Stimulated activated CD4-positive, alpha-beta T cell treated with anti-CD3 and anti-CD28 coated beads, Interleukin-2, amount 100 ng/mL, for 48 hours (primary cell): ENCODE results near the gene ZAP70.
A peak's percentile ranks its signal among the peaks of the same experiment; 100 is the strongest.

Source experiments
- DNase-seq, 2 donors: peaks; one replicate each; pipeline ENCODE4 v3.0.0-alpha.2; 2020

The ZAP70 gene

DNA sequence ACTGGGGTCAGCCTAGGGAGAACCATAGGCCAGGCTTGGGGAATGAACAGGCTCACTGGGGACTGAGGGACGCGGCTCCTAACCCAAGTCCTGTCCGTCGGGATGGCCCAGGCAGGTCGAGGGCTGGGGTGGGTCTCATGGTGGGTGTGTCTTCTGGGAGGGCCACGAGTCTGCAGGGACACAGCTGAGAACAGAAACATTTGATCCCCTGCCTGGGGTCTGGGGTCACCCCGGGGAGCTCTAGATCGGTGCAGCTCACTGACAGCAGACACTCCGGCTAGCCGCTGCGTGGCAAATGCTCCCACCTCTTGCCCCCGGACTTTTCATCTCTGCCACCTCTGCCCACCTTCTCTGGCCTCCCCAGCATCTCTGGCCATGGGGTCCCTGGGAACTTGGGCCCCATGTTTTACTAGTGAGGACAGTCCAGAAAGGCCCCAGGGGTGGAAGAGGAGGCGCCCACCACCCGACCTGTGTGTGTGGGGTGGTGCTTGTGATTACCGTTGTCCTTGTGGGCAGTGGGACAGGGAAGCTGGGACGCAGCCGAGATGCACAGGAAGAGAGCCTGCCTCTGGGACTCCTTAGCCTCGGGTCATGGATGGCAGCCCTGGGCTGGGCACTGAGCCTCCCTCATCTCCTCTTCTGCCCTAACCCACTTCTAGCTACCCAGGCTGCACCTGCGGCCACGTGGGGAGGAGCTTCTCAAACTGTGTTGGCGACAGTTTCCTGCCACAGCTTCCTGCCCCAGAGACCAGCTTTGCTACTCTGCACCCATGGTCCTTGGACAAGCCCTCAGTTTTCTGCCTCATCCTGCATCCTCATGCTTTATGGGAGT is 4.9 kb downstream of the ZAP70 start:
- DNase-seq: peak in 1 of 2 donors; percentile 61

DNA sequence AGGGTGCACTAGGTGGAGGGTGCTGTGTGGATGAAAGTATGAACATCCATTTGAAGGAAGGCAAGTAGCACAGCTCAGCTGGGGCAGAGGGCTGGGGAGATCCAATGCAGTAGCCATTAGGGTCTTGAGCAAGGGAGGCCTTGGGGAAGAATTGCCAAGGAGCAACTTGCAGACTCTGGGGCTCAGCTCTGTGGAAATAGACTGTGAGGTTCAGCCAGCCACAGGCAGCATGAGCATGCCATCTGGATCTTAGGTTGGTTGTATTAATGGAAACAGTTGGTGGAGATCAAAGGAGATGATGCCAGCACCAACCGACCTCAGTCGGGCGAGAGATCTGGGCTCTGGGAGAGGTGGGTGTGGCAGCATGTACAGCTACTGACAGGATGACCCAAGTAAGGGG is 5.6 kb downstream of the ZAP70 start:
- no peak for DNase-seq

DNA sequence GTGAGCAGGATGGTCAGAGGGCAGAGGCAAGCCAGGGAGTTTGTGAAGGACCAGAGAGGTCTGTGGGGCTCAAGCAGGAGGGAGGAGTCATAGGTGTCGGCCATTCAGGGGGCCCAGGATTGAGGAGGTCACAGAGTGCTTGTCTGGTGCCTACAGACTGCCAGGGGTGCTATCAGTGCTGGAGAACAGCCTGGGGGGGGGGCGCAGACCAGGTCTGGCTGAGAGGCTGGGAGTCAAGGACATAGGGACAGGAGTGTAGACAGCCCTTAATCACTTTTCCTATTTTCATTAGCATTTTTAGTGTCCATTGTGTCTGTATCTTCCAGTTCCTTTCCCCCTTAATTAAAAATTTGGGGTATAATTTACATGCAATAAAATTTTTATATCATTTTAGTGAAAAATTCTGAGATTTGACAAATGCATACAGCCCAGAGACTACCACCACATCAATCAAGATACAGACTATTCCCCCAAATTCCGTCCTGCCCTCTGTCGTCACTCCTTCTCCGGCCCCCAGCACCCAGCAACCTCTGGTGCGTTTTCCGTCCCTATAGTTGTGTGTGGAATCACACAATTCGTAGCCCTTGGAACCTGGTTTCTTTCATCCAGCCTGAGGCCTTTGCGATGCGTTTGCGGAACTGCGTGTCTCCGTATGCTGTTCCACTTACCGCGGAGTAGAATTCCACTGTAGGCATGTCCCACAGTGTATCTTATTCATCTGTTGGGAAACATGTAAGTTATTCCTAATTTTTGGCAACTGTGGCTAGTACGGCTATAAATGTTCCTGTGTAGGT is 6.2 kb downstream of the ZAP70 start:
- no peak for DNase-seq

DNA sequence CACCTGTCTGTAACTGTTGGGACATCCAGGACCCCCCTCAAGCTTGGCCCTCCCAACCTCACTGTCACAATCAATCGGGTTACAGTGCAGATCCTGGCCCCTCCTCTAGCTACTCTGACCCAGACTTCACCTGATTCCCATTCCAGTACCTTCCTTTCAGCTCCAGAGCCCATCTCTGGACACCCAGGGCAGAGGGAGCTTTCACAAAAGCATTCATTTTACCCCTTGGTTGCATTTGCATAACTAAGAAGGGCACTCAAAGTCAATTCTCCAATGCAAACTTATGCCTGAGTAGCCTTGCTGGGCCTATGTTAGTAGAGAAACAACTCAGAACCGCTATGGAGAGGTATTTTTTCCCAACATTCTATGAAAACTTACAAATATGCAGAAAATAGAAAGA is 7.4 kb downstream of the ZAP70 start:
- DNase-seq: no peak

DNA sequence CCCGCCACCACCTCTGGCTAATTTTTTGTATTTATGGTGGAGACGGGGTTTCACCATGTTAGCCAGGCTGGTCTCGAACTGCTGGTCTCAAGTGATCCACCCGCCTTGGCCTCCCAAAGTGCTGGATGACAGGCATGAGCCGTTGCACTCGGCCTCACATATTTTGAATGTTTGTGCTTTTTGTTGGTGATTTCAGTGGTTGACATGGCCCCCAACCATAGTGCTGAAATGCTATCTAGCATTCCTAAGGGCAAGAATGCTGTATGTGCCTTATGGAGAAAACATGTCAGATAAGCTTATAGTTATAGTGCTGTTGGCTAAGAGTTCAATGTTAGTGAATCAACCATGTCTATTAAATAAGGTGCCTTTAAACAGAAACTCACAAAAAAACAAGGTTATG is 8.9 kb downstream of the ZAP70 start:
- no peak for DNase-seq

DNA sequence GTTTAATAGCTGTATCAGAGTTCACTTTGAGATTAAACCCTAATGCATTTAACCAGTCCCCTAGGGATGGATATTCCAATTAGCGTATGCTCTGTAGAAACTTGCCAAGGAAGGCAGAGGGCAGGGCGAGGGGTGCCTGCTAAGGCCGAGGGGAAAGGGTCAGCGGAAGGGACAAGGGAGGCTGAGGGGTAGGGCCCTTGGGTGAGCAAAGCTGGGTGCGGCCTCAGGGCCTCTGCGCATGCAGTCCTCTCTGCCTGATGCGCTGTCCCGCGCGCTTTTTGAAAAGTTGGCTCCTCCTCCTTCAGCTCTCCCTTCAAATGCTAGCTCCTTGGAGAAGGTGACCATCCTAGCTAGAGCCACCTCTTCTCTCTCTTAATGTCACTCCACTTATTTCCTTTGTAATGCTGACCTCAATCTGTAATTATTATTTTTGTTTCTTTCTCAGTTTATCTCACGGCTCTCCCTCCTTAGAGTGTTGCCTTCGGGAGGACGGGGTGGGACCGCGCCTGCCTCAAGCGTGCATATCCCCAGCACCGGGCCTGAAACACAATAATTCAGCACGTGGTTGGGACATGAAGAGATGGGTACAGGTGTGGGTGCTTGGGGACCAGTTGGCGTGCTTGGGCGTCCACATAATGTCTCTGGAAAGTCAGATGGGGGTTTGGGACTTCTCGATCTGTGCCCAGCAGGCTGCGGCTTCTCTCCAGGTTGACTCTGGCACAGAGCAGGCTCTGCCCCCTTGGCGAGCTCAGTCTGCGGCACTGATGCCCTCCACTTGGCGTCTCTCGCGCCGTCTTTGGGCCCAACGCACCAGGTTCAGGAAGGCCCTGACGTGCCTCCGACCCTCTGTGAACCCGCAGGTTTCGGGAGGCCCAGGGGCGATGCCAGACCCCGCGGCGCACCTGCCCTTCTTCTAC is 10.0 kb downstream of the ZAP70 start:
- no peak for DNase-seq

DNA sequence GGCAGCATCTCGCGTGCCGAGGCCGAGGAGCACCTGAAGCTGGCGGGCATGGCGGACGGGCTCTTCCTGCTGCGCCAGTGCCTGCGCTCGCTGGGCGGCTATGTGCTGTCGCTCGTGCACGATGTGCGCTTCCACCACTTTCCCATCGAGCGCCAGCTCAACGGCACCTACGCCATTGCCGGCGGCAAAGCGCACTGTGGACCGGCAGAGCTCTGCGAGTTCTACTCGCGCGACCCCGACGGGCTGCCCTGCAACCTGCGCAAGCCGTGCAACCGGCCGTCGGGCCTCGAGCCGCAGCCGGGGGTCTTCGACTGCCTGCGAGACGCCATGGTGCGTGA is 10.7 kb downstream of the ZAP70 start:
- DNase-seq: no peak

DNA sequence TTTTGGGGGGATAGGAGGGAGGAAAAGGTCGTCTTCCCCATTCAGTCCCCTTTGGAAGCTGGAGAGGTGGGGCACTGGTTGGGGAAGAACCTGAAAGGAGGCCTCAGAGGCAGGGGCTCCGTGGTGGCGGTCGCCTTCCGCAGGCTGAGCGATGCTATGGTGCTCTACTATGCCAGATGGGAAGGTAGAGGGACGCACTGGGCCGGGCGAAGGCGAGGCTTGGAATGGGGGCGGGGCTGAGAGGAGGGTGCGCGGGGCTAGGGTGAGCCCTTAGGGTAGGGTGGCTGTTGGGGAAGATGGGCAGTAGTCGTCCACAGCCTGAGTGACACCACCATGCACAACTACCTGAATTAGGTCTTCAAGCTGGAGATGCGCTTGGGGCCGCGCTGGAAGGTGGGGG is 11.1 kb downstream of the ZAP70 start:
- no peak for DNase-seq

DNA sequence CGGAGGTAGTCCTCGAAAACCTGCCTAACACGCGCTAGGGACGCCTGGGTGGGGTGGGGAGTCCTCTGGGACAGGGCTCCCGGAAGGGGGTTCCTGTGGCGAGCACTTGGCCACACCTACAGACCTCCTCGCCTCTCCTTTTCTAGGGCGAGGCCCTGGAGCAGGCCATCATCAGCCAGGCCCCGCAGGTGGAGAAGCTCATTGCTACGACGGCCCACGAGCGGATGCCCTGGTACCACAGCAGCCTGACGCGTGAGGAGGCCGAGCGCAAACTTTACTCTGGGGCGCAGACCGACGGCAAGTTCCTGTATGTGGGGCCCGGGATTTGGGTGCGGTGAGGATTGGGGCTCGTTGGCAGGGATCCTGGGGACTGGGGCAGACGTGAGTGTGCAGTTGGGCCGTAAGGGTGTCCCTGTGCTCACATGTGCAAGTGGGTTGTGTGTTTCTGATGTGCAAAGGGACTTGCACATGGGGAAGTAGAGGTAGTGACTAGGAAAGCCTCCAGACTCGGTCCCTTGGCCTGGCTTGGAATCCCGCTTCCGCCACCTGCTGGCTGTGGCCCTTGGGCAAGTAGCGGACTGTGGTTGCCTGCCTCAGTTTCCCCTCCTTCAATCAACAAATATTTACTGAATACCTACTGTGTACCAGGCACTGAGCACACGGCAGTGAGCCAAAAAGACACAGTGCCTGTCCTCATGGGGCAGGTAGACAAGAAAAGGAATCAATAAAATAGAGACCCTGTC is 11.7 kb downstream of the ZAP70 start:
- no peak for DNase-seq

DNA sequence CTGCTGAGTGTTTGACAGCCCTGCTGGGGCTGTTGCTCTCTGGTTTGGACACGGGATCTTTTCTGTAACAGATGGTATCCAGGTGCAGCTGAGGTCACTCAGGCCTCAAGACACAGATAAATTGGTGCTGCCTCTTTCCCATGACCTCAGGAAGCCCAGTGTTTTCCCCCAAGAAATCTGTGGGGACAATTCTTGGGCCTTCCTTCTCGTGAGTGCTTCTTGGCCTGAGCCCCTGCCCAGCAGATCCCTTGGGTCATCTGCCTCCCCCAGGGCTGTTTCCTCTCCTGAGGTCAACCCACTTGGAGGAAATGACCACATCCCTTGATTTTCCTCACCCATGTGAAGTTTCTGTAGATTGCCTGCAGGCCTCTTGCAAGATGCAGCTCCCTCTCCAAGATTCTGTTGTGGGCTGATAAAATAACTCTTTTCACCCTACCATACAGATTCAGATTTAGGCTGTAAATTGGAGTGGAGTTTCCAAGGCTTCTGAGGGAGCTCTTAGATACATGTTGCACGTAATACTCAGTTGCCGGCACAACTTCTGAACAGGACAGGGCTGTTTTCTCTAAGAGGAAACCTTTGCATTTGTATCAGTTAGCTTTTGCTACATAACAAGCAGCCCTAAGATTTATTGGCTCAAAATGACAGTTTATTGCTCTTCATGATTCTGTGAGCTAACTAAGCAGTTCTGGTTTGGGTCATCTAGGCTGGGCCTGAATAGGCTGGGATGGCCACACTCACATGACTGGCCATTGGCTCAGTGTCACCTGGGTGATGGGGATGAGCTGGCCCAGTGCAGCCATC is 13.1 kb downstream of the ZAP70 start:
- no peak for DNase-seq

DNA sequence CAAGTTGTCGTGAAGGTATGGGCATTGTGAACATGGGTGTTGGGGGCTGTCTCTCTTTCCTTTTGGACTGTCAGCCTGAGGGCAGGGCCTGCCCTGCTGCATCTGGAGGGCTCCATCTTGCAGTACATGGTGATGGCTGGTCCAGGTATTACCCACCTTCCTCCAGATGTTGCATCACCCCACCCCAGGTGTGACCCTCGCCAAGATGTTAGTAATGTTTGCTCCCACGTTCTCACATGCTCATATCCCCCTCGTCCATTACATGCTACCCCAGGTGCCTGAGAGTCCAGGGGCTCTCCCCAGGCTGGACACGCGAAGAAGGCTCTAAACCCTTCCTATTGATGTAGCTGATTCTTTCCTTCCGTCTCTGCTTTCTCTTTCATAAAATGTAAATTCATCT is 13.9 kb downstream of the ZAP70 start:
- DNase-seq: no peak

DNA sequence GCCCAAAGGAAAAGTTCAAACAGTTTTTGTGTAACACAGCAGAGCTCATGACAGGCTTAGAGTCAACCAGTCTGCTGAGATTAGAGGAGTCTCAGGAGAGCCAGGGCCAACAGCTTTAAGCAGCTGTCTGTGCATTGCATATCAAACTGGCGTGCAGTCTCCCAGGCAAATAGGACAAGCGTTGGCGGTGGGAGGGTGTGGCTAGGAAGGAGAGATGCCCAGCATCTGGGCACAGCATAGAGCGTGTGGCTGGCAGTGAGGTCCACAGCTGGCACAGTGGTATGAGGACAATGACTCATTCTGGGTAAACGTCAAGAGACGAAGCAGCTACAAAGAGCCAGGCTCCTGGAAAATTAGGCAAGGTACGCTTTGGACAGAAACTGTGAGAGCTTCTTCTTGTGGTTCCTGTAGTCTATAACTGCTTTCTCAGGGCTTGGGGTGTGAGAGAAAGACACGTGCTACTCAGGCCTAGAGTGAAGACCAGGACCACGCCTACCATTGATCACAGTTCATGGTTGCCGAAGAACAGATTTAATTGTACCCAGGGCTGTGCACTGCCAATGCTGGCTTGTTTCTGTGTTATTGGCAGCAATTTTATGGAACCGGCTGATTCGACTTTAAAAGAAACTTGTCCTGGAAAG is 14.8 kb downstream of the ZAP70 start:
- DNase-seq: no peak

DNA sequence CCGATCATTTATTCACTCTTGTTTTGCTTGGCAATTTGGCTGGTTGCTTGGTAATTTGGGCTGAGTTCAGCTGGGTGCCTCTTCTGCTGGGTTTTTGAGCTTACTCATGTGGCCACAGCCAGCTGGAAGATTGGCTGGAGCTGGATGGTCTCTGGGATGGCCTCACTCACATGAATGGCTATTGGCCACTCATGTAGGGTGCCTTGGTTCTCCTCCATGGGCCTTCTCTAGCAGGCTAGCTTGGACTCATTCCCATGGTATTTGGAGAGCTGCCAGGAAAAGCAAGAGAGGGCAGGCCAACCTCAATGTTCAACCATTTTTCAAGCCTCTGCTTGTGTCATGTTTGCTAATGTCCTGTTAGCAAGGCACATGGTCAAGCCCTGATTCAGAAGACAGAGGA is 16.9 kb downstream of the ZAP70 start:
- DNase-seq: no peak

DNA sequence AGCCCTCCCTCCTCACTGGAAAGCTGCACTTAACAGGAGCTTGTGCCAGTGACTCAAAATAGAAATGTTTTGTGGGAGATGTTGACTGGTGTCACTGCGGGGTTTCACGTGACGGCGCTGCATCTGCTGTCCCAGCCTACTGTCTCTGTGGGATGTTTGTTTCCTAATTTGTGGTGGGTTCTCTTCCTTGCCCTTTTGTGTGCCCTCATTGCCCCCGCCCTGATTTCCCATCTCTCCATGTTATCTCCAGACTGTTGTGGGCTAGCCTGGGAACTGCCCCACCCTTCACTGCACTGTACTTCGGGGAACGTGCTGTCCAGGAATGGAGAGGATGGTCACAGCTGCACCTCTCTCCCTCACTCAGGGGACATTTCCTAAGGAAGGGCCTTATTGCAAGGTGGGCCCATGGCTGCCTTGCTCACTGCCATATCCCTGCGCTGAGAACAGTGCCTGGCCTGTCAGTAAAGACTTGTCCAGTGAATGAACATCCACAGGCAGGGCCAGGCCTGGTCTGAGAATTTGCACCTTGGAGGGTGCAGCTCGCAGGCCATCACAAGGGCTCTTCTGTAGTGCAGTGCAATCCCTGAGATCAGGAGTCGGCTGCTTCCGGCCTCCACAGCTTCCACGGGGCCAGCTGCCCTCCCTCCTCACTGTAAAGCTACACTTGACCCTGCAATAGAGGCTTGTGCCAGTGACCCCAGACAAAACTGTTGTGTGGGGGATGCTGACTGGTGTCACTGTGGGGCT is 18.1 kb downstream of the ZAP70 start:
- no peak for DNase-seq

DNA sequence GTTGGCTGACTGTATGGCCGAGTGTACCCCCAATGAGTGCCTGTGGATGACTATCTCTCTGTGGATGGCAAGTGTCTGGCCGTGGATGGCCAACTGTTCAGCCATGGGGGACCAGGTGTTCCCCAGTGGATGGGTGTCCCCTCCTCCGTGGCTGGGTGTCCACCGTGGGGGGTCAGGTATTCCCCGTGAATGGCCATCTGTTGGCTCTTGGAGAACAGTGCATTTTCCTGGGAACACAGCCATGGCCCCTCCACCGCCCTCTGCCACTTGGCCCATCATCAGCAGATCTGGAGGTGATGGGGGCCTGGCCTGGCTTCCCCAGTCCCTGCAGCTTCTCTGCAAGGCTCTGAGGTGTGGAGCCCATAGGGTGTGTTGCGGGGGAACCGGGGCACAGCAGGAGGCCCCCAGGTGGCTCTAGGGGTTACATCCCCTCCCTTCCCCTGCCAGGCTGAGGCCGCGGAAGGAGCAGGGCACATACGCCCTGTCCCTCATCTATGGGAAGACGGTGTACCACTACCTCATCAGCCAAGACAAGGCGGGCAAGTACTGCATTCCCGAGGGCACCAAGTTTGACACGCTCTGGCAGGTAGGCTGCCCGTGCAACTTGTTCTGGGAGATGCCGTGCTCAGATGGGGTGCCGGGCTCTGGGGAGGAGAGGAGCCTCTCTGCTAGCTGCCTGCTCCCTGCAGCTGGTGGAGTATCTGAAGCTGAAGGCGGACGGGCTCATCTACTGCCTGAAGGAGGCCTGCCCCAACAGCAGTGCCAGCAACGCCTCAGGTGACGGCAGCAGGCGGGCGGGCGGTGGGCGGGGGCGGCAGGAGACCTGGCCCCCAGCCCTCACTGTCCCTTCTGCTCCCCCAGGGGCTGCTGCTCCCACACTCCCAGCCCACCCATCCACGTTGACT is 19.3 kb downstream of the ZAP70 start:
- no peak for DNase-seq

DNA sequence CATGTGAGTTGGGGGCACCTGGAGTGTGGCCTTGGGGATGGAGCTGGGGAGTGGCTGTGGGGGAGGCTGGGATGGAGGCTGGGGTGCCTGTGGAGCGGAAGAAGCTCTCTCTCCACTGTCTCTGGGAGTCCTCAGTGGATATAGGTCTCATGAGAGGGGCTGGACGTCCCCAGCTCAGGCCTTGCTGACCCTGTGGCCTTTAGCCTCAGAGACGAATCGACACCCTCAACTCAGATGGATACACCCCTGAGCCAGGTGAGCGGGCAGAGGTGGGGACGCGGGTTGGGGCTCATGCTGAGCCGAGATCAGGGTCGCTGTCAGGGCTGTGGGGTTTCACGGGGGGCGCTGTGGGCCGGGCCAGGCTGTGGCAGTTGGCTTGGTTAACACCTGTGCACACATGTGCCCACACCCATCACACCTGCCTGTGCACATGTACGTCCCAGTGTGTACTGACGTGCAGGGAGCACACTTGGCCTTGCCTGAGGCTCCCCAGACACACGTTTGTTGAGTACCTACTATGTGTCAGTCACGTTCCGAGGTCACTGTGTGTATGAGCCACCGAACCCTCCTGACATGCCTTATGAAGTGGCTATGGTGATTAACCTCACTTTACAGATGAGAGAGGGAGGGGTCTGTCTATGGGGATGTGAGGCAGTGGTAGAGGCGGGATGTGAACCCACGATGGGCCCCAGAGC is 20.1 kb downstream of the ZAP70 start:
- DNase-seq: no peak

DNA sequence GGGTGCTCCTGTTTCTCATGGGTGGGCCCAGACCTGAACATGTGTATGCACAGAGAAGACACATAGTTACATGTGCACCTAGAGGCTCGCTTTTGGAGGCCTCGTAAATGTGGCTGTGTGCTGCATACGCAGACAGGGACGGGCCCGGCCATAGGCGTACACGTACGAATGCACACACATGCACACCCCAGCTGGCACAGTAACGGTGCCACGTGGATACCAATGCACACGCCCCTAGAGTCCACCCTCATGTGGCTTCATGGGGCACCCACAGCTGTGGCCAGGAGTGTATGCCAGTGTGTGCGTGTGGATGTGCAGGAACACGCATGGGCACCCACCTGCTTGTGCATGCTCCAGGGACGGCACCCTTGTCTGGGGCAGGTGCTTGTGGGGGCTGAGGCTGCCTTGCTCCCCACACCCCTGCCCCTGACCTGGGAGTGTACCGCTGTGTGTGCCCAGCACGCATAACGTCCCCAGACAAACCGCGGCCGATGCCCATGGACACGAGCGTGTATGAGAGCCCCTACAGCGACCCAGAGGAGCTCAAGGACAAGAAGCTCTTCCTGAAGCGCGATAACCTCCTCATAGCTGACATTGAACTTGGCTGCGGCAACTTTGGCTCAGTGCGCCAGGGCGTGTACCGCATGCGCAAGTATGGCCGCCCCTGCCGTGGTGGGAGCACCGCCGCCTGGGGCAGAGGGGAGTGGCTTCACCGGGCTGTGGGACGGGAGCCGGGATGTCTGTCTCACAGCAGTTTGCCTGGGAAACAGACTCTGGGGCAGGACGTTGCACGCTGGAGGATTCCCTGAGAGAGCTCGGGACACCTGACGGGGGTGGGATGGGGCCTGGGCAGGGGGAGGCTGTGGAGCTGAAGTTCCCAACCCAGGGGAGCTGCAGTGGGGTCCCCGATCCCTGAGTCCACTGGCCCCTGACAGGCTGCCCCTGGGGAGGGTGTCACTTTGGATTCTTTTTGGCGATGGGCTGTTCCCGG is 21.0 kb downstream of the ZAP70 start:
- no peak for DNase-seq
